Measurements from ENCODE around the gene CASP3. TPM values are rescaled to one million over a fixed set of nuclear protein-coding genes. Genes with fewer than 3 reads are reported as not detected.

Gene CASP3
- total and polyA plus RNA-seq, 12 donors: 8.5 to 44.5 (median 19.4) TPM

- H3K9me3 ChIP-seq (replicated peaks in 1 of 3): no peaks in the 10 kb centered on the region
- peaks cover 0 to 7% of the 10 kb centered on the region in 2 donors for H3K36me3 ChIP-seq (replicated peaks in 1 of 2)
- DNase-seq: no peak
- H3K4me3 ChIP-seq: no peak overlapping the region
- TF ChIP-seq POLR2A (IDR thresholded peaks at IDR 0.05): no peak
- no peak for TF ChIP-seq CTCF (IDR thresholded peaks at IDR 0.05)
- no peaks in the 10 kb centered on the region for H3K27me3 ChIP-seq
- H3K27ac ChIP-seq: no peak overlapping the region
- H3K4me1 ChIP-seq (replicated peaks in 1 of 2): peaks cover 0 to 7% of the 10 kb centered on the region in 2 donors
- intact Hi-C loops (cut with DNase I): no loop called here
These were observed 45.2 kb upstream of the CASP3 start for GRCh38 chr4:184694412-184694956.

- no peak for DNase-seq
- Histone ChIP-seq H3K4me1 (replicated peaks in 1 of 2) (peaks cover 0 to 7% of the 10 kb centered on the region in 2 donors), H3K27me3 (no peaks in the 10 kb centered on the region), H3K36me3 (replicated peaks in 1 of 2) (peaks cover 0 to 7% of the 10 kb centered on the region in 2 donors), H3K9me3 (replicated peaks in 1 of 3) (no peaks in the 10 kb centered on the region), H3K27ac (no peak overlapping the region), H3K4me3 (no peak overlapping the region)
- TF ChIP-seq CTCF (IDR thresholded peaks at IDR 0.05) (no peak), POLR2A (IDR thresholded peaks at IDR 0.05) (no peak)
- 92 to 96% (median 93%) methylated on average over 5 of the region's 5 CpGs for WGBS, 4 donors
- intact Hi-C loops (cut with DNase I): no loop called here
These were observed 43.8 kb upstream of the CASP3 start for GRCh38 chr4:184693056-184693455.

GRCh38 chr4:184689681-184690080 lies 40.4 kb upstream of the CASP3 start:
- Histone ChIP-seq H3K36me3 (replicated peaks in 1 of 2) (no peaks in the 10 kb centered on the region), H3K4me3 (no peak overlapping the region), H3K9me3 (replicated peaks in 1 of 3) (no peaks in the 10 kb centered on the region), H3K4me1 (replicated peaks in 1 of 2) (no peaks in the 10 kb centered on the region), H3K27me3 (no peaks in the 10 kb centered on the region), H3K27ac (no peak overlapping the region)
- intact Hi-C loops (cut with DNase I): no loop called here
- no peak for DNase-seq
- 56 to 100% (median 59%) methylated on average over 1 to 5 of the region's 5 CpGs for WGBS, 4 donors
- no peak for TF ChIP-seq POLR2A (IDR thresholded peaks at IDR 0.05)

GRCh38 chr4:184688447-184688846 lies 39.2 kb upstream of the CASP3 start:
- WGBS, 4 donors: 75 to 81% (median 78%) methylated on average over 11 of the region's 11 CpGs
- DNase-seq: no peak
- no peaks in the 10 kb centered on the region for H3K27me3 ChIP-seq
- no peak overlapping the region for H3K4me3 ChIP-seq
- TF ChIP-seq POLR2A (IDR thresholded peaks at IDR 0.05) (no peak), CTCF (IDR thresholded peaks at IDR 0.05) (no peak)
- no peaks in the 10 kb centered on the region for H3K4me1 ChIP-seq (replicated peaks in 1 of 2)
- H3K9me3 ChIP-seq (replicated peaks in 1 of 3): no peaks in the 10 kb centered on the region
- H3K36me3 ChIP-seq (replicated peaks in 1 of 2): no peaks in the 10 kb centered on the region
- no peak overlapping the region for H3K27ac ChIP-seq
- intact Hi-C loops (cut with DNase I): no loop called here

GRCh38 chr4:184688005-184688404 lies 38.8 kb upstream of the CASP3 start:
- Histone ChIP-seq H3K4me3 (no peak overlapping the region), H3K36me3 (replicated peaks in 1 of 2) (no peaks in the 10 kb centered on the region), H3K27me3 (no peaks in the 10 kb centered on the region), H3K9me3 (replicated peaks in 1 of 3) (no peaks in the 10 kb centered on the region), H3K4me1 (replicated peaks in 1 of 2) (no peaks in the 10 kb centered on the region), H3K27ac (no peak overlapping the region)
- no peak for DNase-seq
- TF ChIP-seq CTCF (IDR thresholded peaks at IDR 0.05): no peak
- TF ChIP-seq POLR2A (IDR thresholded peaks at IDR 0.05): no peak
- intact Hi-C loops (cut with DNase I): no loop called here
- WGBS, 4 donors: 59 to 62% (median 61%) methylated on average over 3 of the region's 3 CpGs

Measured in adrenal gland (tissue), 12 donors.